Sigmoid colon (tissue), 7 donors: ENCODE measurements around the gene FREY1. TPM values are rescaled to one million over a fixed set of nuclear protein-coding genes. Genes with fewer than 3 reads are reported as not detected.

Source experiments
- DNase-seq: peaks from one replicate; pipeline ENCODE4 v3.0.0-alpha.2; 2019
- H3K27ac ChIP-seq, 4 donors: fragments of 200-600 bp; sonication (generic); one replicate each; pipeline ENCODE4 v1.5.1; 2016 to 2019; ENCODE audit warnings: mild to moderate bottlenecking in 1 of 4
- H3K27me3 ChIP-seq, 3 donors: fragments of 200-600 bp; sonication (generic); one replicate each; pipeline ENCODE4 v1.5.1; 2019; ENCODE audit warnings: mild to moderate bottlenecking in 1 of 3
- H3K36me3 ChIP-seq, 4 donors: fragments of 200-600 bp; sonication (generic); one replicate each; pipeline ENCODE4 v1.5.1; 2016 to 2019
- H3K4me1 ChIP-seq, 4 donors: fragments of 200-600 bp; sonication (generic); one replicate each; pipeline ENCODE4 v1.5.1; 2017 to 2019
- H3K4me3 ChIP-seq, 4 donors: fragments of 200-600 bp; sonication (generic); one replicate each; pipeline ENCODE4 v1.5.1; 2017 to 2019; ENCODE audit warnings: mild to moderate bottlenecking in 2 of 4, moderate library complexity in 1 of 4
- H3K9me3 ChIP-seq, 4 donors: fragments of 200-600 bp in 3 of 4; sonication (generic) in 3 of 4; one replicate each; pipeline versions ENCODE4 v1.5.1 to v1.6.1; 2013 to 2019
- EP300 ChIP-seq, 4 donors: sonication (generic); formaldehyde crosslinking; IDR thresholded peaks; one replicate each; pipeline ENCODE4 v1.6.1; 2017; ENCODE audit warnings: antibody characterized with exemption in 4 of 4
- POLR2A ChIP-seq, 2 donors: fragments of 450-650 bp; IDR thresholded peaks; one replicate each; pipeline ENCODE4 v1.6.1; 2016; ENCODE audit warnings: antibody characterized with exemption in 2 of 2, mild to moderate bottlenecking in 2 of 2, moderate library complexity in 2 of 2
- POLR2AphosphoS5 ChIP-seq, 4 donors: sonication (generic); formaldehyde crosslinking; IDR thresholded peaks; one replicate each; pipeline ENCODE4 v1.6.1; 2017; ENCODE audit warnings: antibody characterized with exemption in 4 of 4
- WGBS, 2 donors: extraction: QIAGEN DNeasy Blood & Tissue Kit; methylation state at CpG; one replicate each; pipeline ENCODE4 v1.1.7; 2013; 5-methylcytosine and 5-hydroxymethylcytosine counted together
- intact Hi-C: fragments of 100-400 bp; cut with DNase I; formaldehyde crosslinking; loops from one replicate; pipeline ENCODE4 v1.15.1; 2023
- polyA plus RNA-seq, 3 donors: library from polyadenylated mRNA; stranded (reverse); fragments of 200-250 nt; gene quantifications; one replicate each; pipeline ENCODE4 v1.2.3, GENCODE V29; 2013
- total RNA-seq, 4 donors: library from RNA; depleted of rRNA; stranded (reverse); fragments of >200 nt; gene quantifications; one replicate each; pipeline ENCODE4 v1.1.0, GENCODE V29; 2016
- TF ChIP-seq, protein P1 (sequence below), 4 experiments: fragments of 450-650 bp in 3 of 4; fragments of 200-600 bp in 1 of 4; IDR thresholded peaks; one replicate each; pipeline ENCODE4 v1.5.1; 2016 to 2019; ENCODE audit warnings: antibody characterized with exemption in 4 of 4, mild to moderate bottlenecking in 3 of 4, moderate library complexity in 2 of 4
- donor health status: healthy with polysubstance abuse.
- donor health status: Bipolar disorder and iron deficiency.
- donor health status: healthy.

The FREY1 gene
- total and polyA plus RNA-seq, 7 donors = 0.64 to 3.5 (median 2.2) TPM; not detected in 4

DNA sequence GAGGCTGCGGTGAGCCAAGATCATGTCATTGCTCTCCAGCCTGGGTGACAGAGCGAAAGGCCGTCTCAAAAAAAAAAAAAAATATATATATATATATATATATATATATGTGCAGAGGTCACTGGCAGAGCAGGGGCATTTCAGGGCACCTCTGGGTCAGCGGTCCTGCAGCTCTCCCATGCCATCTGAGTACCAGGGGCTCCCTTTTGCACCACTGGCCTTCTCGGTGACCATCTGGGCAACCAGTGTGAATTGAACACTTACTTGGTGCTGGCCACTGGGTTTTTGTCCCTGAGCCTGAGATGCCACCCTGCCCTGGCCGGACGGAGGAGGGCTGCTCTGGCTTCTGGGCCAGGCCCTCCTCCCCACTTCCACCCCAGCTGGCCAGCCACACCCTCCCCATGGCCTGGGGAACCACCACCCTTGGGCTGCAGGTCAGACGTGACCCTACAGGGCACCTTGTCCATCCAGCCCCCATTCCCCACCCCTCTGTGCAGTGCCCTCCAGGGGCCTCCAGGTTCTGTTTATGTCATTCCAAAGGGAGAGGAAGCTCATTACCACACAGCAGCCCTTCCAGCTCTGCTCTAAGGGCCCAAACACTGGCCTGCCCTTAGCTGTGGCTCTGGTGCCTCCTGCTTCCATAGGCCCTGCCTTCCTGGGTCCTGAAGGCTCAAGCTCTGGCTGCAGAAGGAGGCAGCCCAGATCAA, 11.4 kb downstream of the FREY1 start:
- WGBS, 2 donors = 87 to 89% methylated on average over 8 of the region's 8 CpGs
- H3K4me1 ChIP-seq = peaks cover 0 to 17% (median 15%) of the 10 kb centered on the region in 4 donors
- no peaks in the 10 kb centered on the region for H3K36me3 ChIP-seq
- H3K27ac ChIP-seq = no peak overlapping the region
- no peaks in the 10 kb centered on the region for H3K9me3 ChIP-seq
- no peak for DNase-seq
- no peak overlapping the region for H3K4me3 ChIP-seq
- H3K27me3 ChIP-seq = peaks cover 0 to 7% (median 5%) of the 10 kb centered on the region in 3 donors
- TF ChIP-seq POLR2A (IDR thresholded peaks at IDR 0.05) (no peak), EP300 (IDR thresholded peaks at IDR 0.05) (no peak), POLR2AphosphoS5 (IDR thresholded peaks at IDR 0.05) (no peak)
- TF ChIP-seq, protein P1, sequence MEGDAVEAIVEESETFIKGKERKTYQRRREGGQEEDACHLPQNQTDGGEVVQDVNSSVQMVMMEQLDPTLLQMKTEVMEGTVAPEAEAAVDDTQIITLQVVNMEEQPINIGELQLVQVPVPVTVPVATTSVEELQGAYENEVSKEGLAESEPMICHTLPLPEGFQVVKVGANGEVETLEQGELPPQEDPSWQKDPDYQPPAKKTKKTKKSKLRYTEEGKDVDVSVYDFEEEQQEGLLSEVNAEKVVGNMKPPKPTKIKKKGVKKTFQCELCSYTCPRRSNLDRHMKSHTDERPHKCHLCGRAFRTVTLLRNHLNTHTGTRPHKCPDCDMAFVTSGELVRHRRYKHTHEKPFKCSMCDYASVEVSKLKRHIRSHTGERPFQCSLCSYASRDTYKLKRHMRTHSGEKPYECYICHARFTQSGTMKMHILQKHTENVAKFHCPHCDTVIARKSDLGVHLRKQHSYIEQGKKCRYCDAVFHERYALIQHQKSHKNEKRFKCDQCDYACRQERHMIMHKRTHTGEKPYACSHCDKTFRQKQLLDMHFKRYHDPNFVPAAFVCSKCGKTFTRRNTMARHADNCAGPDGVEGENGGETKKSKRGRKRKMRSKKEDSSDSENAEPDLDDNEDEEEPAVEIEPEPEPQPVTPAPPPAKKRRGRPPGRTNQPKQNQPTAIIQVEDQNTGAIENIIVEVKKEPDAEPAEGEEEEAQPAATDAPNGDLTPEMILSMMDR (IDR thresholded peaks at IDR 0.05) = no peak
- intact Hi-C loops = no loop called here

DNA sequence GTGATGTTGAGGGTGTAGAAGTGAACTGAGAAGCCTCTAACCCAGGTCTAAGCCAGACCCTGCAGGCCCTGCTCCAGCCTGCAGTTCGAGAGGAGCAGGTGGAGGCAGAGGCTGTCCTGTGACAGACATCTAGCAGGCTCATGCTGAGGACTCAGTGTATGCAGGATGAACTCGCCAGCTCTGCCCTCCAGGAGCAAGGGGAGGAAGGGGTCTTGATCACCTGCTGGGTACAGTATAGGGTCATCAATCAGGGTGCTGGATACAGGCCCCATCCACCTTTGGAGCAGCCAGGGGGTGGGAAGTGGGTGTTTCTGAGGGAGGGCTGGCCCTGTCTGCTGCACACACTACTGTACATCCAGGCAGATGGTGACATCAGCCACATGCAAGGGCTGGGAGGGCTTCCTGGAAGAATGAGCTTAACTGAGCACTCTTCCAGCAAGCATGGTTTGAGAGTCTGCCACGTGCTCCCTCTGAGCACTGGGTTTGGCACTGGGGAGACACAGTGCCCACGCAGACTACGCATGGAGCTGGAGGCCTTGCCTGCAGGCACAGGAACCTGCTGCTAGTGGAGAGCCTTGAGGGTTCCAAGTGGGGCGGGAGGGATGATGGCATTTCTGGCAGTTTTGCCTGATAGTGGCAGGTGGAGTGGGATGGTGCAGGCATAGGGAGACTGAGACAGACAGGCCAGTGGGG, 12.4 kb downstream of the FREY1 start:
- WGBS, 2 donors = 86 to 89% methylated on average over 6 of the region's 6 CpGs
- no peak for DNase-seq
- H3K27ac ChIP-seq = no peak overlapping the region
- intact Hi-C loops = no loop called here
- H3K4me3 ChIP-seq = no peak overlapping the region
- no peaks in the 10 kb centered on the region for H3K36me3 ChIP-seq
- no peak for TF ChIP-seq EP300 (IDR thresholded peaks at IDR 0.05)
- no peak for TF ChIP-seq POLR2AphosphoS5 (IDR thresholded peaks at IDR 0.05)
- TF ChIP-seq POLR2A (IDR thresholded peaks at IDR 0.05) = no peak
- TF ChIP-seq, protein P1 (IDR thresholded peaks at IDR 0.05) = no peak
- H3K9me3 ChIP-seq = no peaks in the 10 kb centered on the region
- peaks cover 0 to 10% (median 9%) of the 10 kb centered on the region in 4 donors for H3K4me1 ChIP-seq
- peaks cover 0 to 7% (median 5%) of the 10 kb centered on the region in 3 donors for H3K27me3 ChIP-seq

DNA sequence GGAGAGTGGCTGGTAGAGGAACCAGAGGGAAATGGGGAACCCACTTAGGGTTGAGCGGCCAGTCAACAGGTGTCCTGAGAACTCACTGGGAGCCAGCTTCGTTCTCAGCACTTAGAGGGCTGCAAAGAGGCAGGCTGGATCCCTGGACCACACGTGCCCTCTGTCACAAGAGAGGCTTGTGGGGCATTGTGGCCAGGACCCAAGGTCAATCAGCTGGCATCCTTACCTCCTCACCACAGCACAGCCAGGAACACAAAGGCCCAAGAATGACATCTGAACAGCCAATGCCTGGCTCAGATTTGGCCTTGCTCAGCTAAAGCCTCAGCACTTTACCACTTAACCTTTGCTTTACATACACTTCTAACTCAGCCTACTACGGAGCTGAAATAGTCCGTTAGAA, 14.2 kb downstream of the FREY1 start:
- no peak overlapping the region for H3K27ac ChIP-seq
- H3K36me3 ChIP-seq = no peaks in the 10 kb centered on the region
- intact Hi-C loops = no loop called here
- H3K4me1 ChIP-seq = no peaks in the 10 kb centered on the region
- WGBS, 2 donors = 78 to 82% methylated on average over 5 of the region's 5 CpGs
- no peak overlapping the region for H3K4me3 ChIP-seq
- TF ChIP-seq, protein P1 (IDR thresholded peaks at IDR 0.05) = no peak
- H3K27me3 ChIP-seq = peaks cover 0 to 7% (median 5%) of the 10 kb centered on the region in 3 donors
- no peaks in the 10 kb centered on the region for H3K9me3 ChIP-seq
- no peak for DNase-seq

DNA sequence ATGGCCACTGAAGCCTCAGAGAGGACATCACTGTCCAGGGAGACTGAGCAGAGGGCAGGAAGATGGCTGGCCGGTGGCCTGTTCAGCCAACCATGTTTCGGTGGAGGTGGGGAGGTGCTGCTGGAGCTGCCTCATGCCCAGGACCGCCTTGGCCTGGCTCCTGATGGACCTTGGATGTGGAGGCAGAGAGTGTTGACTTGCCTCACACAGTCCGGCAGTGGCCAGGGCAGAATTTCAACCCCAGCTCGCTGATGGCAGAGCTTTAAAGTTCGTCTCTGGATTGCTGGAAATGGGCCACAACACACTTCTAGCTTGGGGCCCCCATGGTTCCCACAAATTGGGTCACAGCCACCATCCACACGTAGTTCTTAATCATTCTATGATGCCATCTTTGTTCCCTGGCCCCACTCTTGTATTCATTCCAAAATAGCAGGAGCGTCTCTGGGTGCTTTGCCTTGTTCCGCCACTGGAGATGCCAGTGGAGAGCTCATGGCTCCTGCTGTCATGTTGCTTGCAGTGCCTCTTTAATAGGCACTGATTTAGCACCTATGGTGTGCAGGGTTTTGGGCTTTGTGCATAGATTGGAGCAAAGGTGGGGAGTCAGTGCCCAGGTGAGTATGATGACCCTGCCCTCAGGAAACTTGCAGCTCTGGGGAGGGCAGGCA, 16.1 kb downstream of the FREY1 start:
- DNase-seq = no peak
- Histone ChIP-seq H3K27me3 (peaks cover under 1 to 7% (median 4%) of the 10 kb centered on the region in 3 donors), H3K9me3 (no peaks in the 10 kb centered on the region), H3K36me3 (no peaks in the 10 kb centered on the region), H3K27ac (no peak overlapping the region), H3K4me3 (no peak overlapping the region), H3K4me1 (peaks cover 0 to 3% (median 1%) of the 10 kb centered on the region in 4 donors)
- intact Hi-C loops = no loop called here
- TF ChIP-seq, protein P1 (IDR thresholded peaks at IDR 0.05) = no peak
- no peak for TF ChIP-seq POLR2AphosphoS5 (IDR thresholded peaks at IDR 0.05)
- no peak for TF ChIP-seq EP300 (IDR thresholded peaks at IDR 0.05)
- TF ChIP-seq POLR2A (IDR thresholded peaks at IDR 0.05) = no peak
- 84 to 91% methylated on average over 9 of the region's 9 CpGs for WGBS, 2 donors
